Activated naive CD8-positive, alpha-beta T cell (primary cell): ENCODE measurements around the gene CEMIP2.
"Not testable (repeated sequence)": the region's sequence is repeated elsewhere in the genome, so short reads cannot be mapped to it uniquely, and the experiment has no call there.

Experiments used
- H3K27ac Mint-ChIP-seq: one replicate; pipeline ENCODE4 v1.8.0; 2021; ENCODE audit warnings: mixed read lengths
- H3K27me3 Mint-ChIP-seq: one replicate; pipeline ENCODE4 v1.8.0; 2021; ENCODE audit warnings: mixed read lengths
- H3K36me3 Mint-ChIP-seq: one replicate; pipeline ENCODE4 v1.8.0; 2021; ENCODE audit warnings: mixed read lengths
- H3K4me1 Mint-ChIP-seq: one replicate; pipeline ENCODE4 v1.8.0; 2021; ENCODE audit warnings: low read depth, mixed read lengths
- H3K4me3 Mint-ChIP-seq: one replicate; pipeline ENCODE4 v1.8.0; 2021; ENCODE audit warnings: mild to moderate bottlenecking, mixed read lengths
- H3K9me3 Mint-ChIP-seq: one replicate; pipeline ENCODE4 v1.8.0; 2021; ENCODE audit warnings: low read depth, mixed read lengths

The CEMIP2 gene

GRCh38 chr9:71675857-71676165 is 92.5 kb downstream of the CEMIP2 start:
- Mint-ChIP-seq H3K4me1 (peaks cover 2% of the 10 kb centered on the region), H3K27ac (no peak overlapping the region), H3K4me3 (no peak overlapping the region), H3K36me3 (peaks cover 3% of the 10 kb centered on the region), H3K27me3 (no peaks in the 10 kb centered on the region), H3K9me3 (no peaks in the 10 kb centered on the region)

GRCh38 chr9:71675105-71675856 is 93.0 kb downstream of the CEMIP2 start:
- Mint-ChIP-seq H3K27ac (no peak overlapping the region), H3K36me3 (peaks cover 3% of the 10 kb centered on the region), H3K4me1 (peaks cover 2% of the 10 kb centered on the region), H3K4me3 (no peak overlapping the region), H3K9me3 (no peaks in the 10 kb centered on the region), H3K27me3 (no peaks in the 10 kb centered on the region)

GRCh38 chr9:71672573-71672972 is 95.7 kb downstream of the CEMIP2 start:
- peaks cover 7% of the 10 kb centered on the region for H3K36me3 Mint-ChIP-seq
- no peak overlapping the region for H3K27ac Mint-ChIP-seq
- H3K27me3 Mint-ChIP-seq: peaks cover 4% of the 10 kb centered on the region
- H3K4me3 Mint-ChIP-seq: no peak overlapping the region
- H3K9me3 Mint-ChIP-seq: no peaks in the 10 kb centered on the region
- no peaks in the 10 kb centered on the region for H3K4me1 Mint-ChIP-seq

- H3K36me3 Mint-ChIP-seq: peaks cover 7% of the 10 kb centered on the region
- H3K4me3 Mint-ChIP-seq: no peak overlapping the region
- H3K27me3 Mint-ChIP-seq: peaks cover 4% of the 10 kb centered on the region
- no peak overlapping the region for H3K27ac Mint-ChIP-seq
- no peaks in the 10 kb centered on the region for H3K9me3 Mint-ChIP-seq
- H3K4me1 Mint-ChIP-seq: no peaks in the 10 kb centered on the region
These were observed 97.0 kb downstream of the CEMIP2 start for GRCh38 chr9:71671289-71671688.

- H3K27me3 Mint-ChIP-seq: peaks cover 4% of the 10 kb centered on the region
- H3K4me1 Mint-ChIP-seq: no peaks in the 10 kb centered on the region
- H3K9me3 Mint-ChIP-seq: no peaks in the 10 kb centered on the region
- no peak overlapping the region for H3K27ac Mint-ChIP-seq
- H3K36me3 Mint-ChIP-seq: peaks cover 3% of the 10 kb centered on the region
- no peak overlapping the region for H3K4me3 Mint-ChIP-seq
These were observed 98.2 kb downstream of the CEMIP2 start for GRCh38 chr9:71670121-71670520.

GRCh38 chr9:71669284-71669995 is 98.9 kb downstream of the CEMIP2 start:
- Mint-ChIP-seq H3K4me3 (no peak overlapping the region), H3K4me1 (no peaks in the 10 kb centered on the region), H3K9me3 (no peaks in the 10 kb centered on the region), H3K27me3 (peaks cover 4% of the 10 kb centered on the region), H3K27ac (no peak overlapping the region), H3K36me3 (peaks cover 3% of the 10 kb centered on the region)

- H3K4me1 Mint-ChIP-seq: no peaks in the 10 kb centered on the region
- H3K4me3 Mint-ChIP-seq: no peak overlapping the region
- H3K27ac Mint-ChIP-seq: no peak overlapping the region
- H3K36me3 Mint-ChIP-seq: peaks cover 3% of the 10 kb centered on the region
- no peaks in the 10 kb centered on the region for H3K9me3 Mint-ChIP-seq
- peaks cover 4% of the 10 kb centered on the region for H3K27me3 Mint-ChIP-seq
These were observed 99.6 kb downstream of the CEMIP2 start for GRCh38 chr9:71668717-71669116.

GRCh38 chr9:71665247-71665646 is 103.1 kb downstream of the CEMIP2 start:
- no peaks in the 10 kb centered on the region for H3K9me3 Mint-ChIP-seq
- H3K4me1 Mint-ChIP-seq: no peaks in the 10 kb centered on the region
- no peak overlapping the region for H3K4me3 Mint-ChIP-seq
- H3K27me3 Mint-ChIP-seq: peaks cover 4% of the 10 kb centered on the region
- peaks cover 3% of the 10 kb centered on the region for H3K36me3 Mint-ChIP-seq
- H3K27ac Mint-ChIP-seq: no peak overlapping the region

- H3K36me3 Mint-ChIP-seq: peaks cover 3% of the 10 kb centered on the region
These were observed 103.7 kb downstream of the CEMIP2 start for GRCh38 chr9:71664566-71664965.

GRCh38 chr9:71663931-71664459 is 104.3 kb downstream of the CEMIP2 start:
- H3K27me3 Mint-ChIP-seq: peaks cover 4% of the 10 kb centered on the region
- H3K27ac Mint-ChIP-seq: no peak overlapping the region
- H3K4me3 Mint-ChIP-seq: no peak overlapping the region
- no peaks in the 10 kb centered on the region for H3K9me3 Mint-ChIP-seq
- H3K4me1 Mint-ChIP-seq: no peaks in the 10 kb centered on the region
- H3K36me3 Mint-ChIP-seq: peaks cover 3% of the 10 kb centered on the region

More at GRCh38 chr9:71664566-71664965, 103.7 kb downstream of the CEMIP2 start:
- Mint-ChIP-seq H3K27ac (no peak overlapping the region), H3K4me1 (no peaks in the 10 kb centered on the region), H3K27me3 (peaks cover 4% of the 10 kb centered on the region), H3K4me3 (no peak overlapping the region), H3K9me3 (no peaks in the 10 kb centered on the region)

GRCh38 chr9:71663216-71663615 is 105.1 kb downstream of the CEMIP2 start:
- no peaks in the 10 kb centered on the region for H3K9me3 Mint-ChIP-seq
- peaks cover under 1% of the 10 kb centered on the region for H3K36me3 Mint-ChIP-seq
- no peaks in the 10 kb centered on the region for H3K27me3 Mint-ChIP-seq
- H3K4me3 Mint-ChIP-seq: no peak overlapping the region
- no peaks in the 10 kb centered on the region for H3K4me1 Mint-ChIP-seq
- H3K27ac Mint-ChIP-seq: no peak overlapping the region

- H3K4me1 Mint-ChIP-seq: no peaks in the 10 kb centered on the region
- peaks cover 5% of the 10 kb centered on the region for H3K27me3 Mint-ChIP-seq
- peaks cover 5% of the 10 kb centered on the region for H3K9me3 Mint-ChIP-seq
- no peak overlapping the region for H3K4me3 Mint-ChIP-seq
- no peak overlapping the region for H3K27ac Mint-ChIP-seq
- peaks cover 4% of the 10 kb centered on the region for H3K36me3 Mint-ChIP-seq
These were observed 106.2 kb downstream of the CEMIP2 start for GRCh38 chr9:71662082-71662481.

- not testable (repeated sequence) for H3K36me3 Mint-ChIP-seq, H3K27ac Mint-ChIP-seq, H3K9me3 Mint-ChIP-seq, H3K4me3 Mint-ChIP-seq, H3K4me1 Mint-ChIP-seq, H3K27me3 Mint-ChIP-seq
These were observed 111.0 kb downstream of the CEMIP2 start for GRCh38 chr9:71657276-71657675.

- Mint-ChIP-seq H3K27me3 (peaks cover 9% of the 10 kb centered on the region), H3K9me3 (peaks cover 5% of the 10 kb centered on the region), H3K27ac (no peak overlapping the region), H3K36me3 (peaks cover 4% of the 10 kb centered on the region), H3K4me3 (no peak overlapping the region), H3K4me1 (no peaks in the 10 kb centered on the region)
These were observed 111.8 kb downstream of the CEMIP2 start for GRCh38 chr9:71656496-71656895.

- peaks cover 9% of the 10 kb centered on the region for H3K27me3 Mint-ChIP-seq
- H3K4me3 Mint-ChIP-seq: no peak overlapping the region
- H3K27ac Mint-ChIP-seq: no peak overlapping the region
- H3K4me1 Mint-ChIP-seq: no peaks in the 10 kb centered on the region
- H3K9me3 Mint-ChIP-seq: peaks cover 5% of the 10 kb centered on the region
- peaks cover 4% of the 10 kb centered on the region for H3K36me3 Mint-ChIP-seq
These were observed 112.5 kb downstream of the CEMIP2 start for GRCh38 chr9:71655778-71656177.
